KBM-7 (cell line): ENCODE measurements around the gene NCAM1.

Experiments
- DNase-seq: peaks from one replicate; pipeline ENCODE4 v3.0.0-alpha.2; 2015
- in situ Hi-C: fragments of 300-500 bp; cut with MboI; formaldehyde crosslinking; loops from 2 replicates; pipeline ENCODE4 v1.14.3; 2020; ENCODE audit warnings: low sequenced_read_pairs, low pct_unique_long_range_greater_than_20kb, mixed read lengths

NCAM1 gene

GRCh38 chr11:113148652-113149051 is 187.4 kb downstream of the NCAM1 start:
- DNase-seq = no peak
- in situ Hi-C loops = no loop called here

DNA sequence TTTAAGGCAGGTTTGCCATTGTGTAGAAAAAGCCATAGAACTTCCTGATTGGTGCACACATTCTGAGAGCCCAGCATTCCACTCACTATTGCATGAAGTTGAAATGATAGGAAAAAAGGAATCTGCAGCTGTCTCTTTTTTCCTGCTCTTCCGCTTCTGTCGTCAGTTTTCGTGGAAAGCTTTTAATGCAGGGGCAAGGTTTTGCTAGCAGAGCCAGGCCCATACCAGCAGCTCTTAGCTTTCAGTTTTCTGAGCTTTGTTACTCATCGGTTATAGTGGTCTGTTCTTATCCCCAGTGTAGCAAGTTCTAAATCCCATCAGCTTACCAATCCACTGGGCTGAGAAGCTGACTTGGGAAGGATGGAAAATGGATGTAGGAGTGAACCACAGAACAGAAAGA is 190.3 kb downstream of the NCAM1 start:
- no peak for DNase-seq
- in situ Hi-C loops = no loop called here

- in situ Hi-C loops = no loop called here
Measured at GRCh38 chr11:113152500-113152899, 191.3 kb downstream of the NCAM1 start.

GRCh38 chr11:113153847-113154246 is 192.6 kb downstream of the NCAM1 start:
- in situ Hi-C loops = no loop called here
- no peak for DNase-seq

More at GRCh38 chr11:113152500-113152899, 191.3 kb downstream of the NCAM1 start:
- DNase-seq = no peak

DNA sequence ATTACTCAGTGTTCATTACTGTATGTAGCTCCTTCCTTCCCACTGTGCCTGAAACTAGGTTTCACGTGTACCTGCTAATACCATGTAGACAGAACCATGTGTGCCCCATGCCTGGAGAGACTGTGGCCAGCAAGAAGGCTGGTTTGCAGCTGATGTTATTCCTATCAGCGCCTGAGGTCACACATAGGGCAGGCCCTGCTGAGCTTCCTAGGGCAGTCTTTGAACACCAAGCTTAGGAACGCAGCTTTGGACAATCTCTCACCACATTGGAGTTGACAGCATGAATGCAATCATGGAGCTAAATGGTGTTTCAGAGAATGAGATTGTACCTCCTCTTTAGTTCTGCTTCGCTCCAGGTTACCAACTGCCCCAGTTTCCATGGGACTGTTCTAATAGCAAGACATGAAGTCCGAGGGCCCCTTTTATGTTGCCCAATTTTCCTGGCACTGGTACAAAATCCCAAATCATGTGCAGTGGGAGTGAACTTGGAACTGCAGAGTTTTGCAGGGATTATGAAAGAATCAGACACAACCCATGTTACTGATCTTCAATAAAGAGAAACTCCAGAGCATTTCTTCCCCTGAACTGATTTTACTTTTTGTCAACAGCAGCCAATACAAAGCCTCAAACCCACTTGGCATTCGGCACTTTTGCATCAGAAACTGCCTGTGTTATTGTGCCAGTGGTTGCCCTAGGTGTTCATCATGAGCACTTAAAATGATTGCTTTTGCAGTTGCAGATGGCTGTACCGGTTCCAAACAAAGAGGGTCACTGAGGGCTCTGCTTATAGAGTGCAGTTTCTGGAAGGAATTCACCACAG is 199.0 kb downstream of the NCAM1 start:
- in situ Hi-C loops = no loop called here
- no peak for DNase-seq

GRCh38 chr11:113160808-113161124 is 199.5 kb downstream of the NCAM1 start:
- DNase-seq = no peak
- in situ Hi-C loops = no loop called here

- no peak for DNase-seq
- in situ Hi-C loops = no loop called here
Measured at GRCh38 chr11:113161711-113162591, 200.7 kb downstream of the NCAM1 start.

GRCh38 chr11:113162592-113162962 is 201.4 kb downstream of the NCAM1 start:
- no peak for DNase-seq
- in situ Hi-C loops = no loop called here

GRCh38 chr11:113163291-113164030 is 202.2 kb downstream of the NCAM1 start:
- DNase-seq = no peak
- in situ Hi-C loops = no loop called here

GRCh38 chr11:113166280-113166679 is 205.1 kb downstream of the NCAM1 start:
- no peak for DNase-seq
- in situ Hi-C loops = no loop called here

GRCh38 chr11:113167599-113167998 is 206.4 kb downstream of the NCAM1 start:
- DNase-seq = no peak
- in situ Hi-C loops = no loop called here

- DNase-seq = no peak
- in situ Hi-C loops = no loop called here
Measured at GRCh38 chr11:113168354-113169342, 207.4 kb downstream of the NCAM1 start.

- in situ Hi-C loops = no loop called here
- DNase-seq = no peak
Measured at GRCh38 chr11:113172382-113172951, 211.2 kb downstream of the NCAM1 start.

DNA sequence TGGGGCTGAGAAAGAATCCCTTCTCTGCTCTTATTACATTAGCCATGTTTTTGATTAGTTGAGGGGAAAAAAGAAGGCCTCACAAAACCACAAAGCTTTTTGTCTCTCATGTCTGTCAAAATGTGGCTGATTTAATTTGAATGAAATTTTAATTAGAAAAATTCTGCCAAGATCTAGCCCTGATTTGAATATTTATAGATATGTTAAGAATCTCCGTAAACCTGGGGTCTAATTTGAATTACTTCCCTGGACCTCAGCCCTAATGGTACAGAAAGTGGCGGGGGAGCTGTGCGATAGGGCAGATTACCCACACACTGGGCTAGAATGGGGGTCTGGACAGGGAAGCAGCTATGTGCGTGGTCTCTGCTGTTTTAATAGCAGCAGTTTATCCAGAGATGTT is 211.9 kb downstream of the NCAM1 start:
- no peak for DNase-seq
- in situ Hi-C loops = no loop called here

- no peak for DNase-seq
- in situ Hi-C loops = no loop called here
Measured at GRCh38 chr11:113174882-113175281, 213.7 kb downstream of the NCAM1 start.

DNA sequence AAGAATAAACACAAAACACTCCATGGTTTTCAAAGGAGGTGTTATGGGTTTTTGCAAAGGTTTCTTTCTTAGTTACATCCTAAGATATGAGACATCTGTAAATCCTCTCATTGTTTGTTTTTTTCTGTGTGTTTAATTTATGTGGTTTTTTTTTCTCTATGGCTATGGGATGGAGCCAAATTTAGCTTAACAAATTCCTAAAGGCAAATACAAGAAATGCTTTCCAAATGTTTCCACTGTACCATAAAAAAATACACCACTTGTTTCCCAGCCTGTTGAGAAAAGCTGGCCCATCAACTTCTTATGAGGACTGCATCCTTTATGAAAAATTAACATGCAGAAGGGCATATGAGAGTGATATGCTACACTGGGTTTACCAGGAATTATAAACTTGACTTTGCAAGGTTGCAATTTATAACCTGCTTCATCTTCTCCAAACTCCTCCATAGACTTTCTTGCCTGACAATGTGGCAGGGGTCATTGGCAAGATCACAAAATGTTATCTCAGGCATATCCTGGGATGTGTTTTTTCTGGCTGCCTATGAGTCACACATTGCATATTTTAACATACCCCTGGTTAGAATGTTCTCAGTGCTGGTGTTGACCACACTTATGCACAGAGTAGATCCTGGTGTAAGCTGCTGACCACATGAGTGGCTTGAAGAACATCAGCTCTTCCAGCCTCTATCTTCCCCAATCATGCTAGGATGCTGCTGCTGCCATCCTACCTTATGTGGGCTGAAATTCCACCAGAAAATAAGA is 215.6 kb downstream of the NCAM1 start:
- in situ Hi-C loops = no loop called here
- no peak for DNase-seq

GRCh38 chr11:113177671-113178070 is 216.5 kb downstream of the NCAM1 start:
- DNase-seq = no peak
- in situ Hi-C loops = no loop called here
